Epithelial cell of proximal tubule (primary cell): Measurements from ENCODE around the gene AGTR1. TPM values are rescaled to one million over a fixed set of nuclear protein-coding genes. Genes with fewer than 3 reads are reported as not detected.
"Not testable (repeated sequence)": the region's sequence is repeated elsewhere in the genome, so short reads cannot be mapped to it uniquely, and the experiment has no call there.

Source experiments
- DNase-seq: peaks from one replicate; pipeline ENCODE4 v3.0.0-alpha.2; 2011; ENCODE audit warnings: low read depth
- H3K4me3 ChIP-seq: 2 replicates; pipeline ENCODE4 v1.5.1; 2011; ENCODE audit warnings: low read depth, mild to moderate bottlenecking, low read length
- total RNA-seq: library from RNA; depleted of rRNA; stranded (reverse); fragments of >200 nt; gene quantifications from 2 replicates; pipeline ENCODE4 v1.2.3, GENCODE V29; 2015
- TF ChIP-seq, protein P1 (sequence below): conservative IDR thresholded peaks from 2 replicates; pipeline ENCODE4 v1.5.1; 2012; ENCODE audit warnings: low read depth, mild to moderate bottlenecking, low read length

Gene AGTR1
- total RNA-seq, 1 donor from 2014 or later, result 0.12 TPM

DNA sequence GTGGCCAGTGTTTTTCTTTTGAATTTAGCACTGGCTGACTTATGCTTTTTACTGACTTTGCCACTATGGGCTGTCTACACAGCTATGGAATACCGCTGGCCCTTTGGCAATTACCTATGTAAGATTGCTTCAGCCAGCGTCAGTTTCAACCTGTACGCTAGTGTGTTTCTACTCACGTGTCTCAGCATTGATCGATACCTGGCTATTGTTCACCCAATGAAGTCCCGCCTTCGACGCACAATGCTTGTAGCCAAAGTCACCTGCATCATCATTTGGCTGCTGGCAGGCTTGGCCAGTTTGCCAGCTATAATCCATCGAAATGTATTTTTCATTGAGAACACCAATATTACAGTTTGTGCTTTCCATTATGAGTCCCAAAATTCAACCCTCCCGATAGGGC lies 43.5 kb downstream of the AGTR1 start:
- TF ChIP-seq, protein P1, sequence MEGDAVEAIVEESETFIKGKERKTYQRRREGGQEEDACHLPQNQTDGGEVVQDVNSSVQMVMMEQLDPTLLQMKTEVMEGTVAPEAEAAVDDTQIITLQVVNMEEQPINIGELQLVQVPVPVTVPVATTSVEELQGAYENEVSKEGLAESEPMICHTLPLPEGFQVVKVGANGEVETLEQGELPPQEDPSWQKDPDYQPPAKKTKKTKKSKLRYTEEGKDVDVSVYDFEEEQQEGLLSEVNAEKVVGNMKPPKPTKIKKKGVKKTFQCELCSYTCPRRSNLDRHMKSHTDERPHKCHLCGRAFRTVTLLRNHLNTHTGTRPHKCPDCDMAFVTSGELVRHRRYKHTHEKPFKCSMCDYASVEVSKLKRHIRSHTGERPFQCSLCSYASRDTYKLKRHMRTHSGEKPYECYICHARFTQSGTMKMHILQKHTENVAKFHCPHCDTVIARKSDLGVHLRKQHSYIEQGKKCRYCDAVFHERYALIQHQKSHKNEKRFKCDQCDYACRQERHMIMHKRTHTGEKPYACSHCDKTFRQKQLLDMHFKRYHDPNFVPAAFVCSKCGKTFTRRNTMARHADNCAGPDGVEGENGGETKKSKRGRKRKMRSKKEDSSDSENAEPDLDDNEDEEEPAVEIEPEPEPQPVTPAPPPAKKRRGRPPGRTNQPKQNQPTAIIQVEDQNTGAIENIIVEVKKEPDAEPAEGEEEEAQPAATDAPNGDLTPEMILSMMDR, result no peak
- no peak for DNase-seq
- no peak overlapping the region for H3K4me3 ChIP-seq

DNA sequence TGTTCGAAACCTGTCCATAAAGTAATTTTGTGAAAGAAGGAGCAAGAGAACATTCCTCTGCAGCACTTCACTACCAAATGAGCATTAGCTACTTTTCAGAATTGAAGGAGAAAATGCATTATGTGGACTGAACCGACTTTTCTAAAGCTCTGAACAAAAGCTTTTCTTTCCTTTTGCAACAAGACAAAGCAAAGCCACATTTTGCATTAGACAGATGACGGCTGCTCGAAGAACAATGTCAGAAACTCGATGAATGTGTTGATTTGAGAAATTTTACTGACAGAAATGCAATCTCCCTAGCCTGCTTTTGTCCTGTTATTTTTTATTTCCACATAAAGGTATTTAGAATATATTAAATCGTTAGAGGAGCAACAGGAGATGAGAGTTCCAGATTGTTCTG lies 44.4 kb downstream of the AGTR1 start:
- TF ChIP-seq, protein P1, result no peak
- H3K4me3 ChIP-seq, result no peak overlapping the region
- no peak for DNase-seq

DNA sequence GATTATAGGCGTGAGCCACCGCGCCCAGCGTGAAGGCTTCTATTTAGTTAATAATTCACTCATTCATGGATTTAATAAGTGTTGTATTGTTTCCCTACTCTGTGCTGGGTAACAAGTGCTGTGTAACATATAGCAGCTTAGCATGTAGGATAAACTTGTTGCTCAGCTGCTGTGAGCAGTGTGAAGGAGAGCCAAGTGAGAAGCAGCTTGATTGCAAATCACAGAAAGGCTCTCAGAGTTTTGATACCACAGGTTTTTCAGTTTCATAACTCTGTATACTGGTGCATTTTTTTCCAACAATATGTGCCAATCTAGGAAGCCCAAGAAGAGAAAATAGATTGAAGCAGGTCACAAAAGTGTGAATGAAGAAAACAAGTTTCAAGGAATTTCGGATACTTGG lies 48.4 kb downstream of the AGTR1 start:
- H3K4me3 ChIP-seq, result no peak overlapping the region
- DNase-seq, result no peak
- TF ChIP-seq, protein P1, result no peak

DNA sequence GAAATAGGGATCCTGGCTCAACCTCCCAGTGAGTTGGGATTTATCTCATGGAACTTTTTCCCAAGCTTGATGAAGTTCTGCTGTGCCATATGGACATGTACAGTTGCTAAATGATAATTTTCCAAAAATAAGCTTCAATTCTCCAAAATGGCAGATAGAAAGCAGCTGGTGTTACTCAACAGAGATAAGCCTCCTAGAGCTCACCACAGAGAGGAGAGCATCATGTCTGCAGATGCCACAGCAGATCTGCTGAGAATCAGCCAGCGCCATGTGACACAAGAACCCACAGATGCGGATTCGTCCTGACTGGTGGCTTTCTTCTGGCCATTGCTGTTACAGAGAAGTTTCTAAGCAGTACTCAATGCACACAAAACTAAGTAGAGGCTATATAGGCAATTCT lies 50.6 kb downstream of the AGTR1 start:
- no peak for DNase-seq
- no peak overlapping the region for H3K4me3 ChIP-seq
- TF ChIP-seq, protein P1, result no peak

DNA sequence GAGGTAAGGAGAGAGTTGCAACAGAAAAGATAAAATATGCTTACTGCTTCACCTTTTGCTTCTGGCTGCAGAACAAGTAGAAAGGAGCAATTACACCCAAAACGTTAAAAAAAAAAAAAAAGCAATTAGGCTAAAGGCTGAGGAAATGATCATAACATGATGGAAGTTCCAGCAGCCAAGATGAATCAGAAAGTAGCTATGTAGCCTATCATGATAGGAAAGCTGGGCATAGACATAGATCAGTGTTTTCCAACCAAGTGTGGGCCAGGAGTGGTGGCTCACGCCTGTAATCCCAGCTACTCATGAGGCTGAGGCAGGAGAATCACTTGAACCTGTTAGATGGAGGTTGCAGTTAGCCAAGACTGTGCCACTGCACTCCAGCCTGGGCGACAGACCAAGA lies 52.6 kb downstream of the AGTR1 start:
- TF ChIP-seq, protein P1, result no peak
- no peak for DNase-seq
- H3K4me3 ChIP-seq, result no peak overlapping the region

DNA sequence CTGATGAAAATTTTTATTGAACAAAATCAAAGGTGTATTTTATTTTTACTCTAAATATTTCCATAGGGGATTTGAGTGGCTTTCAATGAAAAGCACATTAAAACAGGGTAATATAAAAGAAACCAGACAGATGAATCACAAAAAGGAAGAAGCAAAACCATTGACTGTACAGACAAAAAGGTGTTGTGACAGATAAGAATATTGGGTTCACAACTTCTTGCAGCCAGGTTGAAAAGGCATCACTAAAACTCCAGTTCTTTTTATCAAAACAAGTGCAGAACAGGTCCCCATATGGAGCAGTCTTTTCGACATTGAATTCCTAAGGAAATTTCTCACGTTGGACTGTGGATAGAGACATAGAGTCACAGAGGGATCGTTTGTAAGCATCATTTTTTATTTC lies 53.8 kb downstream of the AGTR1 start:
- DNase-seq, result no peak
- TF ChIP-seq, protein P1, result no peak
- H3K4me3 ChIP-seq, result no peak overlapping the region

DNA sequence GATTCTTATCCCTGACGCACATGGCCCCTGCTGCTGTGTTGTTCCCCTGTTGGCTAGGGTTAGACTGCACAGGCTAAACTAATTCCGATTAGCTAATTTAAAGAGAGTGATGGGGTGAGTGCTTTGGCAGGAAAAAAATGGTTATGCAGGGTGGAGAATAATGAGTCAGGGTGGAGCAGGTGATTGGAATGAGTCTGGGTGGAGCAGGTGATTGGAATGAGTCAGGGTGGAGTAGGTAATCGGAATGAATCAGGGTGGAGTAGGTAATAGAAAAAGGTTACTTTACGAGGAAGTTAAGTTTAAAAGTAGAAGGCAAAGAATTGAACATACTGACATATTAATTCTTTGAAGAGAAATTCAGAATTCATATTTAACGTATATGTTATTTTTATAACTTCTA lies 55.7 kb downstream of the AGTR1 start:
- not testable (repeated sequence) for H3K4me3 ChIP-seq, DNase-seq

DNA sequence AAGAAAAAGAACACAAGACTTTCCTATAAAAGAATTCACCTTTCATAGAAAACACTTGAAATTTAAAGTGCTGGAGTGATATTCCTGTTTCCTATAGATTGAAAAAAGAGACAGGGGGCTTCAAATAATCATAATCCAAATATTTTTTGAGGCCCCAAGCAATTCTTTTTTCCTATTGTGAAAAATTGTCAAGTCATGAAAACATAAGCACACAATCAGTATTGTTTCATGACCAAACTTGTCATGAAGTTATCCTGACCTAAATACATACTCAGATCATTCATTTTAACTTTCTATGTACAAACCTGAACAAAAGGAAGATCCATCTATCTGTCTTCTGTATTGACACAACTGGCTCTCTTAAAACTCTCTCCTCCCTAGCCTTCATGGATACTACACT lies 57.9 kb downstream of the AGTR1 start:
- TF ChIP-seq, protein P1, result no peak
- H3K4me3 ChIP-seq, result no peak overlapping the region
- DNase-seq, result no peak
